Trophoblast cell (in vitro differentiated cells and primary cell): ENCODE measurements around the gene ULK1.
"Not testable (repeated sequence)": the region's sequence is repeated elsewhere in the genome, so short reads cannot be mapped to it uniquely, and the experiment has no call there.

Experiments used
- DNase-seq, 2 donors: peaks; one replicate each; pipeline ENCODE4 v3.0.0-alpha.2; 2016
- H2AFZ ChIP-seq: 2 replicates; pipeline ENCODE4 v1.6.1; 2013; ENCODE audit warnings: low read length, moderate library complexity, mild to moderate bottlenecking; ENCODE audit not compliant: insufficient read depth, poor library complexity
- H2AK5ac ChIP-seq: 2 replicates; pipeline ENCODE4 v1.6.1; 2013; ENCODE audit warnings: mild to moderate bottlenecking, low read length
- H2BK120ac ChIP-seq: 2 replicates; pipeline ENCODE4 v1.6.1; 2013; ENCODE audit warnings: low read length, mild to moderate bottlenecking, moderate library complexity; ENCODE audit not compliant: insufficient read depth, poor library complexity
- H2BK12ac ChIP-seq: 2 replicates; pipeline ENCODE4 v1.6.1; 2013; ENCODE audit warnings: mild to moderate bottlenecking, low read length, moderate library complexity
- H2BK5ac ChIP-seq: 2 replicates; pipeline ENCODE4 v1.6.1; 2013; ENCODE audit warnings: low read length, low read depth, moderate library complexity, mild to moderate bottlenecking; ENCODE audit not compliant: poor library complexity
- H3K14ac ChIP-seq: 2 replicates; pipeline ENCODE4 v1.6.1; 2013; ENCODE audit warnings: mild to moderate bottlenecking, low read length
- H3K18ac ChIP-seq: 2 replicates; pipeline ENCODE4 v1.6.1; 2013; ENCODE audit warnings: mild to moderate bottlenecking, low read length
- H3K23ac ChIP-seq: 2 replicates; pipeline ENCODE4 v1.6.1; 2013; ENCODE audit warnings: low read length
- H3K27ac ChIP-seq: 2 replicates; pipeline ENCODE4 v1.5.1; 2013; ENCODE audit warnings: low read depth, mild to moderate bottlenecking, inconsistent platforms, low read length, moderate library complexity
- H3K27me3 ChIP-seq: 2 replicates; pipeline ENCODE4 v1.6.1; 2013; ENCODE audit warnings: inconsistent platforms, mild to moderate bottlenecking, low read length, moderate library complexity; ENCODE audit not compliant: insufficient read depth
- H3K36me3 ChIP-seq, 2 experiments: 1 replicate in 1 of 2; 2 replicates in 1 of 2; pipeline ENCODE4 v1.6.1; 2013; ENCODE audit warnings: low read length in 2 of 2, mild to moderate bottlenecking in 2 of 2, moderate library complexity in 1 of 2; ENCODE audit not compliant: insufficient read depth in 2 of 2, control insufficient read depth in 1 of 2
- H3K4ac ChIP-seq: 2 replicates; pipeline ENCODE4 v1.6.1; 2013; ENCODE audit warnings: low read depth, mild to moderate bottlenecking, low read length, moderate library complexity
- H3K4me1 ChIP-seq, 2 experiments: 1 replicate in 1 of 2; 2 replicates in 1 of 2; pipeline ENCODE4 v1.6.1; 2013; ENCODE audit warnings: low read length in 2 of 2, mild to moderate bottlenecking in 2 of 2, moderate library complexity in 1 of 2; ENCODE audit not compliant: insufficient read depth in 2 of 2, control insufficient read depth in 1 of 2
- H3K4me2 ChIP-seq: 2 replicates; pipeline ENCODE4 v1.6.1; 2013; ENCODE audit warnings: inconsistent platforms, mild to moderate bottlenecking, low read length, moderate library complexity
- H3K4me3 ChIP-seq: 2 replicates; pipeline ENCODE4 v1.5.1; 2013; ENCODE audit warnings: mild to moderate bottlenecking, low read depth, low read length, inconsistent platforms
- H3K79me1 ChIP-seq: one replicate; pipeline ENCODE4 v1.6.1; 2013; ENCODE audit warnings: low read length
- H3K79me2 ChIP-seq: 2 replicates; pipeline ENCODE4 v1.6.1; 2013; ENCODE audit warnings: low read length, mild to moderate bottlenecking; ENCODE audit not compliant: control insufficient read depth, insufficient read depth, poor library complexity
- H3K9ac ChIP-seq: 2 replicates; pipeline ENCODE4 v1.6.1; 2013; ENCODE audit warnings: mild to moderate bottlenecking, low read length
- H3K9me3 ChIP-seq: 2 replicates; pipeline ENCODE4 v1.6.1; 2013; ENCODE audit warnings: low read depth, mild to moderate bottlenecking, control low read depth, inconsistent platforms, low read length; ENCODE audit not compliant: insufficient read depth
- H4K12ac ChIP-seq: 2 replicates; pipeline ENCODE4 v1.6.1; 2013; ENCODE audit warnings: low read depth, mild to moderate bottlenecking, low read length, moderate library complexity
- H4K8ac ChIP-seq: 2 replicates; pipeline ENCODE4 v1.6.1; 2013; ENCODE audit warnings: low read depth, mild to moderate bottlenecking, low read length, moderate library complexity
- H4K91ac ChIP-seq: one replicate; pipeline ENCODE4 v1.6.1; 2013; ENCODE audit warnings: low read depth, mild to moderate bottlenecking, low read length, moderate library complexity
- WGBS: extraction: QIAGEN DNeasy Blood & Tissue Kit; methylation state at CpG from one replicate; pipeline ENCODE4 v1.1.7; 2013; ENCODE audit warnings: missing lambda C conversion rate; ENCODE audit not compliant: insufficient read length, insufficient coverage; ENCODE audit errors: extremely low coverage; 5-methylcytosine and 5-hydroxymethylcytosine counted together

ULK1 gene

GRCh38 chr12:131947482-131948027 lies 53.1 kb downstream of the ULK1 start:
- Histone ChIP-seq H3K27ac (no peak overlapping the region), H3K9ac (no peak overlapping the region), H2BK12ac (no peak overlapping the region), H3K23ac (no peak overlapping the region), H3K79me1 (peaks cover 12% of the 10 kb centered on the region), H3K4ac (no peak overlapping the region), H4K12ac (no peak overlapping the region), H2AFZ (no peak overlapping the region), H4K91ac (no peak overlapping the region), H3K79me2 (peaks cover 15% of the 10 kb centered on the region), H2AK5ac (no peak overlapping the region), H2BK5ac (no peak overlapping the region), H3K27me3 (peaks cover 3% of the 10 kb centered on the region), H3K18ac (no peak overlapping the region), H4K8ac (no peak overlapping the region), H3K4me1 (peaks cover 0 to 8% of the 10 kb centered on the region in 2 experiments), H2BK120ac (no peak overlapping the region), H3K9me3 (peaks cover 6% of the 10 kb centered on the region), H3K14ac (no peak overlapping the region), H3K4me3 (no peak overlapping the region), H3K36me3 (peaks cover 19 to 22% of the 10 kb centered on the region in 2 experiments), H3K4me2 (no peak overlapping the region)
- WGBS = no CpG with 5 or more reads among the region's 8 CpGs
- no peak for DNase-seq

- Histone ChIP-seq H4K91ac (no peak overlapping the region), H2BK12ac (no peak overlapping the region), H3K23ac (no peak overlapping the region), H3K27ac (no peak overlapping the region), H3K79me2 (peaks cover 15% of the 10 kb centered on the region), H3K4me1 (peaks cover 0 to 8% of the 10 kb centered on the region in 2 experiments), H2BK120ac (no peak overlapping the region), H3K14ac (no peak overlapping the region), H3K4ac (no peak overlapping the region), H4K12ac (no peak overlapping the region), H3K36me3 (peaks cover 12 to 15% of the 10 kb centered on the region in 2 experiments), H3K4me3 (no peak overlapping the region), H4K8ac (no peak overlapping the region), H2AFZ (no peak overlapping the region), H2AK5ac (no peak overlapping the region), H3K9me3 (peaks cover 6% of the 10 kb centered on the region), H3K4me2 (no peak overlapping the region), H3K27me3 (peaks cover 3% of the 10 kb centered on the region), H3K9ac (no peak overlapping the region), H3K79me1 (peaks cover 12% of the 10 kb centered on the region), H3K18ac (no peak overlapping the region), H2BK5ac (no peak overlapping the region)
- peak in 1 of 2 donors; percentile 2 for DNase-seq
- WGBS = no CpG with 5 or more reads among the region's 1 CpG
Measured at GRCh38 chr12:131948166-131948712, 53.8 kb downstream of the ULK1 start.

- H3K14ac ChIP-seq, H3K27me3 ChIP-seq, H3K27ac ChIP-seq, H3K9ac ChIP-seq, H3K4me1 ChIP-seq, H3K23ac ChIP-seq, H3K9me3 ChIP-seq: not testable (repeated sequence)
- Histone ChIP-seq H3K79me2 (peaks cover 15% of the 10 kb centered on the region), H2AFZ (peak overlapping the region; percentile 96), H3K36me3 (peaks cover 7 to 11% of the 10 kb centered on the region in 2 experiments), H3K79me1 (peaks cover 12% of the 10 kb centered on the region), H2BK120ac (peak overlapping the region; percentile 96), H3K4me3 (peak overlapping the region; percentile 69), H2BK5ac (peak overlapping the region; percentile 85), H2AK5ac (peak overlapping the region; percentile 80), H3K18ac (peak overlapping the region; percentile 99), H4K12ac (peak overlapping the region; percentile 97), H4K8ac (peak overlapping the region; percentile 99), H3K4ac (peak overlapping the region; percentile 77), H2BK12ac (peak overlapping the region; percentile 97), H4K91ac (peak overlapping the region; percentile 93), H3K4me2 (peak overlapping the region; percentile 59)
- peak; percentile 10 to 48 for DNase-seq
- WGBS = no CpG with 5 or more reads among the region's 23 CpGs
Measured at GRCh38 chr12:131948713-131949430, 54.5 kb downstream of the ULK1 start.

- Histone ChIP-seq H3K27ac (peak within 1 kb of the TSS; percentile 89), H3K4me2 (peak within 1 kb of the TSS; percentile 88), H4K8ac (peak within 1 kb of the TSS; percentile 100), H3K9ac (peak within 1 kb of the TSS; percentile 98), H3K79me1 (peaks cover 12% of the 10 kb centered on the region), H2BK120ac (peak within 1 kb of the TSS; percentile 99), H3K4ac (peak within 1 kb of the TSS; percentile 98), H2AK5ac (peak within 1 kb of the TSS; percentile 92), H3K23ac (no peak within 1 kb of the TSS), H2AFZ (peak within 1 kb of the TSS; percentile 99), H3K18ac (peak within 1 kb of the TSS; percentile 99), H2BK12ac (peak within 1 kb of the TSS; percentile 97), H3K9me3 (peaks cover 6% of the 10 kb centered on the region), H4K91ac (peak within 1 kb of the TSS; percentile 96), H3K14ac (peak within 1 kb of the TSS; percentile 100), H3K4me3 (peak within 1 kb of the TSS; percentile 99), H3K27me3 (peaks cover 3% of the 10 kb centered on the region), H4K12ac (peak within 1 kb of the TSS; percentile 97), H2BK5ac (peak within 1 kb of the TSS; percentile 85), H3K79me2 (peaks cover 15% of the 10 kb centered on the region), H3K36me3 (peaks cover 3 to 6% of the 10 kb centered on the region in 2 experiments), H3K4me1 (peaks cover 0 to 8% of the 10 kb centered on the region in 2 experiments)
- peak; percentile 93 to 95 for DNase-seq
- WGBS = no CpG with 5 or more reads among the region's 97 CpGs
Measured at GRCh38 chr12:131949431-131950181, 55.2 kb downstream of the ULK1 start, which contains the start of gene EP400. Gene EP400 (plus strand): TSS chr12:131949942. CDS start chr12:131960620, 10,678 bp downstream.
